ENCODE results near the gene FUBP3.

The FUBP3 gene

DNA sequence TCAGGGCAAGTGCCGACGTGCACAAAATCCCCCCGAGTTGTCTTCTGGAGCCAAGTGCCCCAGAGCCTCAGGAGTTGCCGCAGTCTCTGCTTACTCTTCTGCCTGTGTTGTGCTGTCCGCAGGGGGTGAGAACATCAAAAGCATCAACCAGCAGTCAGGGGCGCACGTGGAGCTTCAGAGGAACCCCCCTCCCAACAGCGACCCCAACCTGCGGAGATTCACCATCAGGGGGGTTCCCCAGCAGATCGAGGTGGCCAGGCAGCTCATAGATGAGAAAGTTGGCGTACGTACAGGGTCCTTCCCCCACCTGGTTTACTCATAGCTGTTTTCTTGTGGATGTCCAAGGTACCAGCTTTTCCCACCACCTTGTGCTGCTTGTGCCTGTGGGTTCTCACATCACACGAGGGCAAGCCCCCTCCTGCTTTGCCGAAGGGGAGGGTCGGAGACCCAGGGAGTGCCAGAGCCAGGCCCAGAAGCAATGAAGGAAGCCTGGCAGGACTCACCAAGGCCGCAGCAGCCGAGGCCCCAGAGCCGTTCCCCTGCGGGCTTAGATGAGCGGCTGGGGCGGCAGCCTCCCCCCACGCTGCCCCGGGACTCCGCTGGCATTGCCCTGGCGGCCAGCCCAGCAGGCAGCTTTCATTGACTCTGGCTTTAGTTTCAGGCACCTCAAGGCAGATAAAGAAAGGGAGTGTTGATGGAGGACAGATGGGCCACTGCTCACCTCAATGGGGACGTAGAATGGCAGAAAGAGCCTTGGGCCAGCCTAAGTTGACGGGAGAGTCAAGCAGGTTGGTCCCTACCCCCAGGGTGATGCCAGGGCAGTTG, 51.3 kb downstream of the FUBP3 start:
- H2AFZ ChIP-seq (ENCODE audit: low read length) = no peak overlapping the region
- H3K9me2 ChIP-seq (replicated peaks; ENCODE audit: insufficient read depth, low read length) = no peaks in the 10 kb centered on the region
- TF ChIP-seq EZH2 (optimal IDR thresholded peaks at IDR 0.05; ENCODE audit: low read depth, low read length) (no peak), EZH2phosphoT487 (IDR thresholded peaks at IDR 0.05; ENCODE audit: low read length) (no peak)
- TF ChIP-seq, protein P1, sequence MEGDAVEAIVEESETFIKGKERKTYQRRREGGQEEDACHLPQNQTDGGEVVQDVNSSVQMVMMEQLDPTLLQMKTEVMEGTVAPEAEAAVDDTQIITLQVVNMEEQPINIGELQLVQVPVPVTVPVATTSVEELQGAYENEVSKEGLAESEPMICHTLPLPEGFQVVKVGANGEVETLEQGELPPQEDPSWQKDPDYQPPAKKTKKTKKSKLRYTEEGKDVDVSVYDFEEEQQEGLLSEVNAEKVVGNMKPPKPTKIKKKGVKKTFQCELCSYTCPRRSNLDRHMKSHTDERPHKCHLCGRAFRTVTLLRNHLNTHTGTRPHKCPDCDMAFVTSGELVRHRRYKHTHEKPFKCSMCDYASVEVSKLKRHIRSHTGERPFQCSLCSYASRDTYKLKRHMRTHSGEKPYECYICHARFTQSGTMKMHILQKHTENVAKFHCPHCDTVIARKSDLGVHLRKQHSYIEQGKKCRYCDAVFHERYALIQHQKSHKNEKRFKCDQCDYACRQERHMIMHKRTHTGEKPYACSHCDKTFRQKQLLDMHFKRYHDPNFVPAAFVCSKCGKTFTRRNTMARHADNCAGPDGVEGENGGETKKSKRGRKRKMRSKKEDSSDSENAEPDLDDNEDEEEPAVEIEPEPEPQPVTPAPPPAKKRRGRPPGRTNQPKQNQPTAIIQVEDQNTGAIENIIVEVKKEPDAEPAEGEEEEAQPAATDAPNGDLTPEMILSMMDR (IDR thresholded peaks at IDR 0.05; ENCODE audit: low read length) = no peak
- no peaks in the 10 kb centered on the region for H3K4me1 ChIP-seq (ENCODE audit: low read length)
- H3K27me3 ChIP-seq (replicated peaks; ENCODE audit: insufficient read depth, low read length) = no peaks in the 10 kb centered on the region
- H3F3A ChIP-seq (ENCODE audit: insufficient read depth, low read length) = no peaks in the 10 kb centered on the region
- H3K36me3 ChIP-seq (replicated peaks; ENCODE audit: insufficient read depth, low read length) = no peaks in the 10 kb centered on the region
- no peak overlapping the region for H3K27ac ChIP-seq (ENCODE audit: low read length)
- no peaks in the 10 kb centered on the region for H3K79me2 ChIP-seq (ENCODE audit: low read length)
- no peak overlapping the region for H3K4me2 ChIP-seq (ENCODE audit: low read depth, low read length)
- H4K20me1 ChIP-seq (ENCODE audit: insufficient read depth, low read length) = no peaks in the 10 kb centered on the region
- no peaks in the 10 kb centered on the region for H3K9me3 ChIP-seq (replicated peaks; ENCODE audit: insufficient read depth, low read length)
- no peak overlapping the region for H3K4me3 ChIP-seq (ENCODE audit: low read length)
- H3K9ac ChIP-seq (ENCODE audit: low read length) = no peak overlapping the region
- no peak for DNase-seq

DNA sequence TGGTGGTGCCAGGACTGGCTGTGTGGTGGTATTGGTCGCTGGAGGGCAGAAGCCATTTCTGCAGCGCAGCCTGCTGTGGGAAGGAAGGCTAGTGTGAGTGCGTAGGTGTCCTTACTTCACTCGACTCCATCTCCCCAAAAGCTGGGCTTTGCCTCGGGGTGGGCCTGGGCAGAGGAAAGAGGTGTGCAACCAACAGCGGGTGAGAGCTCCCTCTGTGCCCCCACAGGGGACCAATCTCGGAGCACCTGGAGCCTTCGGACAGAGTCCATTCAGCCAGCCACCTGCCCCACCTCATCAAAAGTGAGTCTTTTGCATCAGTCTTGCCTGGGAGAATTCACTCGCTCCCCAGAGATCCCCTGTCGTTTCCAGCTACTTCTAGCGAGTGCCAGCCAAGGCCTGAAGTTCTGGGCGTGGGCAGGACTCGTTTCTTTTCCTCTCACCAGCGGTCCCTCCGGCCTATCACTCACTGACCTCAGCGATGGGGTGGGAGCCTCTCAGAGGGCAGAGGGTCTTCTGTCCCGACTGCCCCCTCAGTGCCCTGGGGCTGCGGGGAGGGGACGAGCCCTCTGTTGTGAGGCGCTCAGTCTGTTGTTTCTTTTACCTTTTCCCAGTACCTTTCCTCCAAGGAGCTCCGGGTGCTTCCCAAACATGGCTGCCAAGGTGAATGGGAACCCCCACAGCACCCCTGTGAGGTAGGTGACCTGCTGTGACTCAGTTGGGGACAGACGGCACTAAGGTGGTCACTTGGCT, 52.1 kb downstream of the FUBP3 start:
- no peak for DNase-seq
- H3F3A ChIP-seq (ENCODE audit: insufficient read depth, low read length) = no peaks in the 10 kb centered on the region
- H3K9me2 ChIP-seq (replicated peaks; ENCODE audit: insufficient read depth, low read length) = no peaks in the 10 kb centered on the region
- H3K4me2 ChIP-seq (ENCODE audit: low read depth, low read length) = no peak overlapping the region
- no peak overlapping the region for H2AFZ ChIP-seq (ENCODE audit: low read length)
- H3K79me2 ChIP-seq (ENCODE audit: low read length) = no peaks in the 10 kb centered on the region
- H3K9ac ChIP-seq (ENCODE audit: low read length) = no peak overlapping the region
- H4K20me1 ChIP-seq (ENCODE audit: insufficient read depth, low read length) = no peaks in the 10 kb centered on the region
- H3K4me3 ChIP-seq (ENCODE audit: low read length) = no peak overlapping the region
- no peaks in the 10 kb centered on the region for H3K9me3 ChIP-seq (replicated peaks; ENCODE audit: insufficient read depth, low read length)
- no peaks in the 10 kb centered on the region for H3K36me3 ChIP-seq (replicated peaks; ENCODE audit: insufficient read depth, low read length)
- H3K4me1 ChIP-seq (ENCODE audit: low read length) = no peaks in the 10 kb centered on the region
- H3K27me3 ChIP-seq (replicated peaks; ENCODE audit: insufficient read depth, low read length) = no peaks in the 10 kb centered on the region
- no peak overlapping the region for H3K27ac ChIP-seq (ENCODE audit: low read length)
- TF ChIP-seq, protein P1 (IDR thresholded peaks at IDR 0.05; ENCODE audit: low read length) = no peak
- TF ChIP-seq EZH2phosphoT487 (IDR thresholded peaks at IDR 0.05; ENCODE audit: low read length) (no peak), EZH2 (optimal IDR thresholded peaks at IDR 0.05; ENCODE audit: low read depth, low read length) (no peak)

DNA sequence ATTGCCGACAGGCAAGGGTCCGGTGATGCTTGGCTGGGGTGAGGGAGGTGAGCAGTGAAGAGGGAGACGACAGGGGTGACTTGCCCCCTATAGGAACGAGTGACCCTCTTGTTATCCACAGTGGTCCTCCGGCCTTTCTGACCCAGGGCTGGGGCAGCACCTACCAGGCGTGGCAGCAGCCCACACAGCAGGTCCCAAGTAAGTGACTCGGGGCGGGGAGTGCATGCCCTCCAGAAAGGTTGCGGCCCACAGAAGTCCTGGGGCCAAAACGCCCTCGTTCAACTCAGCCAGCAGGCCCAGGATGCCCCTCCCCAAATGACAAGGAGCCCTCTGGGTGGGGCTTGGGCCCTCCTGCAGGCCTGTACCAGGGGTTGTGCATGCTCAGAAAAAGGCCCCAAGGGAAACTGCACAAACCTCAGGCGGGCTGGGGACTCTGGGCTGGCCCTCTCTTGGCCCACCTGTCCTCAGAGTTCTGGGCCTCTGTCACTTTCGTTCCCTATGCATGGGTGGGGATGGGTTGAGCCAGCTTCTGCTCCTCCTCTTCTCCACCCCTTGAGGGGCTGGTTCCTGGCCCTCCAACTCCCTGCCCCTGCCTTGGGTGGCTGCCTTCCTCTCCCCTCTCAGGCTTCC, 52.8 kb downstream of the FUBP3 start:
- TF ChIP-seq EZH2 (optimal IDR thresholded peaks at IDR 0.05; ENCODE audit: low read depth, low read length) (no peak), EZH2phosphoT487 (IDR thresholded peaks at IDR 0.05; ENCODE audit: low read length) (no peak)
- TF ChIP-seq, protein P1 (IDR thresholded peaks at IDR 0.05; ENCODE audit: low read length) = no peak
- H3K27me3 ChIP-seq (replicated peaks; ENCODE audit: insufficient read depth, low read length) = no peaks in the 10 kb centered on the region
- no peak for DNase-seq
- H3K9ac ChIP-seq (ENCODE audit: low read length) = no peak overlapping the region
- H3K4me1 ChIP-seq (ENCODE audit: low read length) = no peaks in the 10 kb centered on the region
- no peaks in the 10 kb centered on the region for H4K20me1 ChIP-seq (ENCODE audit: insufficient read depth, low read length)
- H3K4me3 ChIP-seq (ENCODE audit: low read length) = no peak overlapping the region
- no peak overlapping the region for H2AFZ ChIP-seq (ENCODE audit: low read length)
- H3K4me2 ChIP-seq (ENCODE audit: low read depth, low read length) = no peak overlapping the region
- H3K27ac ChIP-seq (ENCODE audit: low read length) = no peak overlapping the region
- no peaks in the 10 kb centered on the region for H3F3A ChIP-seq (ENCODE audit: insufficient read depth, low read length)
- H3K9me3 ChIP-seq (replicated peaks; ENCODE audit: insufficient read depth, low read length) = no peaks in the 10 kb centered on the region
- no peaks in the 10 kb centered on the region for H3K9me2 ChIP-seq (replicated peaks; ENCODE audit: insufficient read depth, low read length)
- no peaks in the 10 kb centered on the region for H3K36me3 ChIP-seq (replicated peaks; ENCODE audit: insufficient read depth, low read length)
- H3K79me2 ChIP-seq (ENCODE audit: low read length) = no peaks in the 10 kb centered on the region

Data from MM.1S (cell line).